LNCaP clone FGC (cell line): Measurements from ENCODE around the gene LMNA.
"Not testable (repeated sequence)": the region's sequence is repeated elsewhere in the genome, so short reads cannot be mapped to it uniquely, and the experiment has no call there.

Experiments used
- DNase-seq: peaks from one replicate; pipeline ENCODE4 v3.0.0-alpha.2; 2011; ENCODE audit warnings: low read depth
- H3K4me3 ChIP-seq: 2 replicates; pipeline ENCODE4 v1.5.1; 2011; ENCODE audit warnings: mild to moderate bottlenecking, low read depth, low read length, control low read depth
- CTCF ChIP-seq: IDR thresholded peaks from 2 replicates; pipeline ENCODE4 v1.5.1; 2012; ENCODE audit warnings: mild to moderate bottlenecking; ENCODE audit not compliant: control insufficient read depth, insufficient read depth; ENCODE audit errors: extremely low read depth

LMNA gene

GRCh38 chr1:156165083-156165482 lies 50.6 kb downstream of the LMNA start:
- no peak for TF ChIP-seq CTCF
- no peak for DNase-seq

GRCh38 chr1:156167536-156167935 lies 53.0 kb downstream of the LMNA start:
- TF ChIP-seq CTCF, result no peak
- no peak overlapping the region for H3K4me3 ChIP-seq
- DNase-seq, result no peak

More at GRCh38 chr1:156165083-156165482, 50.6 kb downstream of the LMNA start:
- H3K4me3 ChIP-seq, result no peak overlapping the region

- DNase-seq, result no peak
- H3K4me3 ChIP-seq, result no peak overlapping the region
- TF ChIP-seq CTCF, result no peak
These were observed 58.4 kb downstream of the LMNA start for GRCh38 chr1:156172696-156173470.

DNA sequence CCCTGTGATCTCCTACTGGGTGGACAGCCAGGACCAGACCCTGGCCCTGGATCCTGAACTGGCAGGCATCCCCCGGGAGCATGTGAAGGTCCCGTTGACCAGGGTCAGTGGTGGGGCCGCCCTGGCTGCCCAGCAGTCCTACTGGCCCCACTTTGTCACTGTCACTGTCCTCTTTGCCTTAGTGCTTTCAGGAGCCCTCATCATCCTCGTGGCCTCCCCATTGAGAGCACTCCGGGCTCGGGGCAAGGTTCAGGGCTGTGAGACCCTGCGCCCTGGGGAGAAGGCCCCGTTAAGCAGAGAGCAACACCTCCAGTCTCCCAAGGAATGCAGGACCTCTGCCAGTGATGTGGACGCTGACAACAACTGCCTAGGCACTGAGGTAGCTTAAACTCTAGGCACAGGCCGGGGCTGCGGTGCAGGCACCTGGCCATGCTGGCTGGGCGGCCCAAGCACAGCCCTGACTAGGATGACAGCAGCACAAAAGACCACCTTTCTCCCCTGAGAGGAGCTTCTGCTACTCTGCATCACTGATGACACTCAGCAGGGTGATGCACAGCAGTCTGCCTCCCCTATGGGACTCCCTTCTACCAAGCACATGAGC lies 62.2 kb downstream of the LMNA start:
- no peak for DNase-seq
- no peak overlapping the region for H3K4me3 ChIP-seq
- TF ChIP-seq CTCF, result no peak

- H3K4me3 ChIP-seq, result no peak overlapping the region
- DNase-seq, result no peak
These were observed 63.6 kb downstream of the LMNA start for GRCh38 chr1:156177919-156178654.

GRCh38 chr1:156180471-156180870 lies 66.0 kb downstream of the LMNA start:
- no peak overlapping the region for H3K4me3 ChIP-seq
- DNase-seq, result no peak
- no peak for TF ChIP-seq CTCF

More at GRCh38 chr1:156177919-156178654, 63.6 kb downstream of the LMNA start:
- TF ChIP-seq CTCF, result no peak

GRCh38 chr1:156181391-156181924 lies 66.9 kb downstream of the LMNA start:
- not testable (repeated sequence) for H3K4me3 ChIP-seq, DNase-seq

- not testable (repeated sequence) for H3K4me3 ChIP-seq
These were observed 67.7 kb downstream of the LMNA start for GRCh38 chr1:156182010-156182779.

GRCh38 chr1:156186347-156187177 lies 72.1 kb downstream of the LMNA start:
- H3K4me3 ChIP-seq, DNase-seq: not testable (repeated sequence)

More at GRCh38 chr1:156182010-156182779, 67.7 kb downstream of the LMNA start:
- DNase-seq, result not testable (repeated sequence)
